Keratinocyte (primary cell): ENCODE measurements around the gene EXOC4. TPM values are rescaled to one million over a fixed set of nuclear protein-coding genes. Genes with fewer than 3 reads are reported as not detected.

ENCODE experiments used
- DNase-seq: peaks from one replicate; pipeline ENCODE4 v3.0.0-alpha.2; 2011; ENCODE audit warnings: low read depth, missing footprints, low spot score
- FAIRE-seq: peaks from 2 replicates; lab custom pipeline; 2011; peaks lifted over from hg19 to GRCh38; lab: Jason Lieb, UNC
- H2AFZ ChIP-seq: 2 replicates; pipeline ENCODE4 v1.6.0; 2012; ENCODE audit warnings: low read length, control low read depth, inconsistent platforms; ENCODE audit not compliant: control insufficient read depth
- H3K27ac ChIP-seq: 2 replicates; pipeline ENCODE4 v1.5.1; 2011; ENCODE audit warnings: low read length; ENCODE audit not compliant: control insufficient read depth, insufficient read depth
- H3K27me3 ChIP-seq: 3 replicates; pipeline ENCODE4 v1.6.0; 2011; ENCODE audit warnings: low read length; ENCODE audit not compliant: control insufficient read depth, insufficient read depth; ENCODE audit errors: extremely low read depth
- H3K36me3 ChIP-seq, 2 experiments: 2 replicates in 1 of 2; 3 replicates in 1 of 2; pipeline ENCODE4 v1.5.1; 2011; ENCODE audit warnings: low read length in 2 of 2, mild to moderate bottlenecking in 1 of 2; ENCODE audit not compliant: control insufficient read depth in 2 of 2, insufficient read depth in 2 of 2; ENCODE audit errors: extremely low read depth in 1 of 2
- H3K4me1 ChIP-seq: 3 replicates; pipeline ENCODE4 v1.5.1; 2011; ENCODE audit warnings: low read length; ENCODE audit not compliant: control insufficient read depth, insufficient read depth; ENCODE audit errors: extremely low read depth
- H3K4me2 ChIP-seq: 3 replicates; pipeline ENCODE4 v1.6.0; 2011; ENCODE audit warnings: low read depth, low read length; ENCODE audit not compliant: control insufficient read depth, insufficient read depth; ENCODE audit errors: extremely low read depth
- H3K4me3 ChIP-seq, 3 experiments: fragments of 200-600 bp in 1 of 3; sonication (generic) in 1 of 3; 2 replicates in 2 of 3; 3 replicates in 1 of 3; pipeline ENCODE4 v1.5.1; 2011 to 2016; ENCODE audit warnings: low read length in 3 of 3, mild to moderate bottlenecking in 3 of 3, control low read depth in 2 of 3, inconsistent platforms in 1 of 3, low read depth in 1 of 3, mixed read lengths in 1 of 3, mixed run types in 1 of 3, moderate library complexity in 1 of 3; ENCODE audit not compliant: control insufficient read depth in 2 of 3, insufficient read depth in 2 of 3; ENCODE audit errors: extremely low read depth in 1 of 3
- H3K79me2 ChIP-seq: 2 replicates; pipeline ENCODE4 v1.6.0; 2012; ENCODE audit warnings: low read length; ENCODE audit not compliant: control insufficient read depth, insufficient read depth
- H3K9ac ChIP-seq: 3 replicates; pipeline ENCODE4 v1.6.0; 2011; ENCODE audit warnings: low read length; ENCODE audit not compliant: control insufficient read depth, insufficient read depth; ENCODE audit errors: extremely low read depth
- H3K9me1 ChIP-seq: 3 replicates; pipeline ENCODE4 v1.6.0; 2011; ENCODE audit warnings: low read length; ENCODE audit not compliant: control insufficient read depth, insufficient read depth; ENCODE audit errors: extremely low read depth
- H3K9me3 ChIP-seq: 2 replicates; pipeline ENCODE4 v1.5.1; 2012; ENCODE audit warnings: low read depth, low read length; ENCODE audit not compliant: control insufficient read depth
- H4K20me1 ChIP-seq: 3 replicates; pipeline ENCODE4 v1.6.0; 2011; ENCODE audit warnings: low read length; ENCODE audit not compliant: control insufficient read depth, insufficient read depth; ENCODE audit errors: extremely low read depth
- CTCF ChIP-seq, 3 experiments: IDR thresholded peaks in 1 of 3; conservative IDR thresholded peaks in 1 of 3; optimal IDR thresholded peaks in 1 of 3; 2 replicates in 2 of 3; 3 replicates in 1 of 3; pipeline versions ENCODE3 to v1.5.1; 2011; ENCODE audit warnings: low read length in 3 of 3, mild to moderate bottlenecking in 3 of 3, moderate library complexity in 2 of 3, control low read depth in 1 of 3, inconsistent platforms in 1 of 3; ENCODE audit not compliant: insufficient read depth in 2 of 3; ENCODE audit errors: extremely low read depth in 1 of 3
- EZH2 ChIP-seq: IDR thresholded peaks from one replicate; pipeline ENCODE4 v1.6.1; 2012; ENCODE audit warnings: inconsistent platforms, mild to moderate bottlenecking, low read length, moderate library complexity
- dilution Hi-C: fragments of 300-500 bp; cut with MboI; formaldehyde crosslinking; loops from one replicate; pipeline ENCODE4 v1.7.0; 2020; ENCODE audit warnings: low sequenced_read_pairs; ENCODE audit not compliant: extremely low pct_ligation_motif_present
- polyA plus RNA-seq, 5 experiments: library from polyadenylated mRNA; depleted of rRNA in 3 of 5; stranded (reverse) in 3 of 5; stranded (forward) in 1 of 5; unstranded in 1 of 5; fragments of >200 nt; gene quantifications; 1 replicate in 1 of 5; 2 replicates in 3 of 5; 3 replicates in 1 of 5; pipeline versions ENCODE4 v1.2.1 to v1.2.3, GENCODE V29; 2011 to 2012; ENCODE audit warnings: missing spikeins in 2 of 5, low read depth in 1 of 5, low replicate concordance in 1 of 5

Gene EXOC4
- polyA plus RNA-seq, 1 donor (not counting 4 experiments of a cell fraction or from before 2014, with no cell fraction given) = 52.6 TPM

- Histone ChIP-seq H3K9me1 (no peaks in the 10 kb centered on the region), H3K4me2 (no peak overlapping the region), H4K20me1 (no peaks in the 10 kb centered on the region), H3K27me3 (no peaks in the 10 kb centered on the region), H3K9me3 (no peaks in the 10 kb centered on the region), H3K4me1 (peaks cover 24% of the 10 kb centered on the region), H2AFZ (no peak overlapping the region), H3K4me3 (no peak overlapping the region), H3K79me2 (no peaks in the 10 kb centered on the region), H3K36me3 (no peaks in the 10 kb centered on the region), H3K27ac (no peak overlapping the region), H3K9ac (no peak overlapping the region)
- no peak for FAIRE-seq
- DNase-seq = no peak
- TF ChIP-seq EZH2 = no peak
- TF ChIP-seq CTCF (optimal IDR thresholded peaks at IDR 0.05 in 1 of 3, IDR thresholded peaks at IDR 0.05 in 1 of 3, conservative IDR thresholded peaks at IDR 0.05 in 1 of 3; ENCODE audit: extremely low read depth in 1 of 3, insufficient read depth in 2 of 3, low read length in 3 of 3) = no peak
- dilution Hi-C loops = no loop called here
These were observed 498.2 kb downstream of the EXOC4 start for GRCh38 chr7:133751079-133751478.

- no peaks in the 10 kb centered on the region for H3K79me2 ChIP-seq
- peak overlapping the region in 2 of 3 experiments; percentile 23 to 24 for H3K4me3 ChIP-seq
- H3K4me2 ChIP-seq = peak overlapping the region; percentile 70
- H4K20me1 ChIP-seq = no peaks in the 10 kb centered on the region
- H3K27ac ChIP-seq = peak overlapping the region; percentile 8
- FAIRE-seq (peak; percentile 79), DNase-seq (peak; percentile 38)
- dilution Hi-C loops = no loop called here
- no peaks in the 10 kb centered on the region for H3K9me3 ChIP-seq
- no peaks in the 10 kb centered on the region for H3K9me1 ChIP-seq
- no peak overlapping the region for H2AFZ ChIP-seq
- TF ChIP-seq CTCF (optimal IDR thresholded peaks at IDR 0.05 in 1 of 3, IDR thresholded peaks at IDR 0.05 in 1 of 3, conservative IDR thresholded peaks at IDR 0.05 in 1 of 3; ENCODE audit: extremely low read depth in 1 of 3, insufficient read depth in 2 of 3, low read length in 3 of 3) (no peak), EZH2 (no peak)
- H3K4me1 ChIP-seq = peaks cover 15% of the 10 kb centered on the region
- no peaks in the 10 kb centered on the region for H3K36me3 ChIP-seq
- no peaks in the 10 kb centered on the region for H3K27me3 ChIP-seq
- no peak overlapping the region for H3K9ac ChIP-seq
These were observed 500.6 kb downstream of the EXOC4 start for GRCh38 chr7:133753513-133753912.
